EH (cell line): ENCODE results near the gene SH2D7.

ENCODE experiments used
- DNase-seq: peaks from one replicate; pipeline ENCODE4 v3.0.0-alpha.2; 2015; ENCODE audit warnings: low read depth

The SH2D7 gene

GRCh38 chr15:78077871-78078210 is 14.5 kb upstream of the SH2D7 start:
- no peak for DNase-seq

- no peak for DNase-seq
Measured at GRCh38 chr15:78079298-78080087, 12.9 kb upstream of the SH2D7 start.

- no peak for DNase-seq
Measured at GRCh38 chr15:78080088-78080460, 12.3 kb upstream of the SH2D7 start.

GRCh38 chr15:78082106-78082742 is 10.1 kb upstream of the SH2D7 start:
- peak; percentile 33 for DNase-seq

GRCh38 chr15:78082743-78083110 is 9.6 kb upstream of the SH2D7 start:
- no peak for DNase-seq

DNA sequence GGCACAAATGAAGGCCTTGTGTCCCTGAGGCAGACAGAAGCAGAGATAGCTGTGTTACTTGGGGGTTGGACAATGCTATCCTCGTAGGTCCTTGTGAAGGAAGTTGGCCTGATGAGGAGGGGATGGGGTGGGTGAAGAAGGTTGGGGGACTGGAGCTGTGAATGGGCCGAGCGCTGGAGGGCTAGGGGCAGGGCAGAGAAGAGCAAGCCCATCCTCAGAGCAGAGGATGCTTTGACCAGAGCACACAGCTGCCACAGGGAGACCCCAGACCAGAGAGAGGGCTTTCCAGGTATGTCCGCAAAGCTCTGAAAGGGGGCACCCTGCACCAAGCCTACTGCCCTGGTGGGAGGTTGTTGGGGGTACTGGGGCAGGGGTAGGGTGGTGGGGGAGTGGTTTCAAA is 9.2 kb upstream of the SH2D7 start:
- DNase-seq: no peak

GRCh38 chr15:78083687-78084448 is 8.5 kb upstream of the SH2D7 start:
- DNase-seq: no peak

- no peak for DNase-seq
Measured at GRCh38 chr15:78084449-78084750, 8.0 kb upstream of the SH2D7 start.

DNA sequence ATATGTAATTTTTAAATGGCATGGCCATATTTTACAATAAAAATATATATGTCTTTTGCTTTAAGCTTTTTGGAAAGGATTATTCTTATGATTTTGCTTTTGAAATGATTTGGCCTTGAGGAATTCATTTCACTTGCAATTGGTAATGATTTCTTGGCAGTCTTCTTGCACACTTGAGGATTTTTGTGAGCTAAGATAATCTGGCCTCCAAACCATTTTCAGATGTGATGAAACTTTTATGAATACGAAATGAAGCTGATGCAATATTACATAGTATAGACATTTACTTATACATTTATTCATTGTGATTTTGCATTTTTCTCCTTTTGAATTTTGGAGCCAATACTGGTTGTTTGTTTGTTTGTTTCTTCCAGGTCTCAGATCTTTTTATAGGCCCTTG is 6.4 kb upstream of the SH2D7 start:
- DNase-seq: peak; percentile 68

- no peak for DNase-seq
Measured at GRCh38 chr15:78087951-78088772, 4.2 kb upstream of the SH2D7 start.

- no peak for DNase-seq
Measured at GRCh38 chr15:78088773-78089080, 3.6 kb upstream of the SH2D7 start.

- no peak for DNase-seq
Measured at GRCh38 chr15:78090422-78091063, 1.8 kb upstream of the SH2D7 start.

- peak; percentile 91 for DNase-seq
Measured at GRCh38 chr15:78093242-78094020, 1.1 kb downstream of the SH2D7 start.

GRCh38 chr15:78097667-78098066 is 5.3 kb downstream of the SH2D7 start:
- no peak for DNase-seq

DNA sequence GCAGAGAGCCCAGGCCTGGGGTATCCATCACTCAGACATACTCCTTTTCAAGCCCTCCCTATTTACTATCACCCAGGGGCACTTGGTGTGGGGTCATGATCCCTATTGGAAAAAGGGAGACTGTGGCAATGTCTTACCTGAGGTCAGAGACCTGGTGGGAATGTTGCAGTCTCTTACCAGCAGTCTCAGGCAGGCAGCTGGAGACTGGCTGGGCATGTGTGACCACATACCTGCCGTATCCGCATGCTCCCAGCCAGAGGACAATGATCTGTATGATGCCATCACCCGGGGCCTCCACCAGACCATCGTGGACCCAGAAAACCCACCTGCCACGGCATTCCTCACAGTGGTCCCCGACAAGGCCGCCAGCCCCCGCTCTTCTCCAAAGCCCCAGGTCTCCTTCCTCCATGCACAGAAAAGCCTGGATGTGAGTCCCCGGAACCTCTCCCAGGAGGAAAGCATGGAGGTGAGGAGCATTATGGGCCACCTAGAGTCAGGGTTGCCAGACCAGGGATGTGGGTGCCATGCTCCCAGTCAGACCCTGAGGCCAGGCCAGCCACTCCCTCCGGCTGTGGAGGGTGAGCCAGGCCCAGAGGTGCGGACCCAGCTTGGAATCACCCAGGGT is 5.9 kb downstream of the SH2D7 start:
- DNase-seq: no peak

- DNase-seq: no peak
Measured at GRCh38 chr15:78100886-78101285, 8.5 kb downstream of the SH2D7 start.

GRCh38 chr15:78101423-78102105 is 9.2 kb downstream of the SH2D7 start:
- DNase-seq: no peak

DNA sequence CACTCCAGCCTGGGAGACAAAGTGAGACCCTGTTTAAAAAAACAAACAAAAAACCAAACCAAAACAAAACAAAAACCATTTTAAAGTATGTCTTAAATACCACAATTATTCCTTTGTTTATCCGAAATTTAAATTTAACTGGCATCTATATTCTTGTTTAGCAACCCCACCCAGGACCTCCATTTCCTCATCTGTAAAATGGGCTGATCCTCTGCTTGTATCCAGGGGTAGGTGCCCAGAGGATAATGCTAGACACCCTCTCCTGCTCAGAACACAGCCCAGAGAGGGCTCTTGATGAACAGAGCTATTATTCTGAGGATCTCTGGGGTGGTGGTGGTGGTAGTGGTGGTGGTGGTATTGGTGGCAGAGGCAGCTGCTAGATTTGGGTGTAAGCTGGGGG is 9.8 kb downstream of the SH2D7 start:
- DNase-seq: no peak

DNA sequence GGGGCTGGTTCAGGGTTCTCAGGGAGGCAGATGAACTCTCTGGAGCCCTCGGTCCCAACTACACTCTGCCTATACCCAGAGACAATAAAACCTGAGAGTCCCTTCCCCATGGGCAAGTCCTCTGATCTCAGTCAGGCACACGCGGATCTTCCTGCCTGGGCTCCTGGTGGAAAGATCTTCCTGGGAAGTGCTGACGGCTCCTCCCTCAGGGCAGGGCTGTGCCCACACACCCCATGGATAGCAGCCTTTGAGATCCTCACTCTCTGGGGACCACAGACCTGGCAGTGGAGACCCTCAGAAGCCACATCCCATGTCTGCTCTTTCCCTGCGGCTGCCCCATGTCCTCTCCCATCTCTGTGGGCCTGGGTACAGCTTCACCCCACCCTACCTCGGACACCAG is 10.4 kb downstream of the SH2D7 start:
- no peak for DNase-seq

GRCh38 chr15:78103406-78104118 is 11.2 kb downstream of the SH2D7 start:
- DNase-seq: no peak
